ENCODE measurements around the gene KLK13.

The KLK13 gene

DNA sequence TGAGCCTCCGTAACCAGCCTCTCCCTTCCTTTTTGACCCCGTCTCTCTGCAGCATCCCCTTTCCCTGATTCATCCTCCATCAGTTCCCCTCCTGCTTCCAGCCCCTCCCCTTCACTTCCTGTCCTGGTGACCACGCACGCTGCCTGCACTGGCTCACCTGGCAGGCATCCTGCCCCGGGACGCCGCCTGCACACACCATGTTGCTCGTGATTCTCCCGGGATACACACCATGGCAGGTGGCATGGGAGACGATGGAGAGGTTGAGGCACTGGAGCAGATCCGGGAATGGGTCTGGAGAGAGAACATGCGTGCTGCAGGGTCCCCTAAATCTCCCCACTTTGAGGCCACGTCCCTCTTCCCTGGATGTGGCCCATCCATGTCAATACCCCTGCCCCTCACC, 34.3 kb downstream of the KLK13 start:
- Histone ChIP-seq H3K27ac (no peak overlapping the region), H3K27me3 (peaks cover 43% of the 10 kb centered on the region), H3K36me3 (no peaks in the 10 kb centered on the region), H3K9me3 (no peaks in the 10 kb centered on the region), H3K4me1 (ENCODE audit: control insufficient read depth in 1 of 2, insufficient read depth in 1 of 2, low read depth in 1 of 2, low read length in 1 of 2) (no peaks in the 10 kb centered on the region), H3K4me3 (ENCODE audit: low read depth in 1 of 2, low read length in 1 of 2) (no peak overlapping the region)
- TF ChIP-seq, protein P1, sequence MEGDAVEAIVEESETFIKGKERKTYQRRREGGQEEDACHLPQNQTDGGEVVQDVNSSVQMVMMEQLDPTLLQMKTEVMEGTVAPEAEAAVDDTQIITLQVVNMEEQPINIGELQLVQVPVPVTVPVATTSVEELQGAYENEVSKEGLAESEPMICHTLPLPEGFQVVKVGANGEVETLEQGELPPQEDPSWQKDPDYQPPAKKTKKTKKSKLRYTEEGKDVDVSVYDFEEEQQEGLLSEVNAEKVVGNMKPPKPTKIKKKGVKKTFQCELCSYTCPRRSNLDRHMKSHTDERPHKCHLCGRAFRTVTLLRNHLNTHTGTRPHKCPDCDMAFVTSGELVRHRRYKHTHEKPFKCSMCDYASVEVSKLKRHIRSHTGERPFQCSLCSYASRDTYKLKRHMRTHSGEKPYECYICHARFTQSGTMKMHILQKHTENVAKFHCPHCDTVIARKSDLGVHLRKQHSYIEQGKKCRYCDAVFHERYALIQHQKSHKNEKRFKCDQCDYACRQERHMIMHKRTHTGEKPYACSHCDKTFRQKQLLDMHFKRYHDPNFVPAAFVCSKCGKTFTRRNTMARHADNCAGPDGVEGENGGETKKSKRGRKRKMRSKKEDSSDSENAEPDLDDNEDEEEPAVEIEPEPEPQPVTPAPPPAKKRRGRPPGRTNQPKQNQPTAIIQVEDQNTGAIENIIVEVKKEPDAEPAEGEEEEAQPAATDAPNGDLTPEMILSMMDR (IDR thresholded peaks at IDR 0.05) = no peak

DNA sequence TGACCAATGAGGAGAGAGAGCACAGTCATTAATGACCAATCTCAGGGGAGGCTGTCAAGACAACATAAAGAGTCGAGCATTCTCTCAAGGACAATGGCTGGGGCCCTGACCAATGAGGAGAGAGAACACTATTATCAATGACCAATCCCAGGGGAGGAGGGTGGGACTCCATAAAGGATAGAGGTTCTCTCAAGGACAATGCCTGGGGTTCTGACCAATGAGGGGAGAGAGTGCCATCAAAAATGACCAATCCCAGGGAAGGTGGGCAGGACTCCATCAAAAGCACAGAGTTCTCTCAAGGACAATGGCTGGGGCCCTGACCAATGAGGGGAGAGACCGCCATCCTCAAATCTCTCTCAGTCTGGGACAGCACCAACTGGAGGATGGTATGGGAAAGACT, 35.2 kb downstream of the KLK13 start:
- Histone ChIP-seq H3K36me3 (no peaks in the 10 kb centered on the region), H3K4me1 (ENCODE audit: control insufficient read depth in 1 of 2, insufficient read depth in 1 of 2, low read depth in 1 of 2, low read length in 1 of 2) (no peaks in the 10 kb centered on the region), H3K9me3 (no peaks in the 10 kb centered on the region), H3K27ac (no peak overlapping the region), H3K4me3 (ENCODE audit: low read depth in 1 of 2, low read length in 1 of 2) (no peak overlapping the region), H3K27me3 (peaks cover 44% of the 10 kb centered on the region)
- TF ChIP-seq, protein P1 (IDR thresholded peaks at IDR 0.05) = no peak

DNA sequence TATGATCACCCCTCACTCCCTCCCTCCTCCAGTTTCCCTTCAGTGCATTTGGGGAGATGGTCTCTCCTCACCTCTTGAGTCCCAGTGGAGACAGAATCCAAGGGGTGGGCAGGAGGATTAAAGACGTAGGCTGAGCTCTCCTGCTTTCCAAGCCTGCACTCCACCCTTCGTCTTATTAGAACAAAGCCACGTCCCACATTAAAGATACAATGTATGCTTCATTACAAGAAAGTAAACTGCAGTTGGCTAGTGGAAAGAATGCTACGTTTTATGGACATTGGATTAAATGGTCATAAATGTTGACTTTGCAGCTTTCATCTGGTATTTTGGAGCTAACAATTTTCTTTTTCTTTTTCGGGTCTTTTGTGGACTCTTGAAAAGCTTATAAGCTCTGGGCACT, 37.0 kb downstream of the KLK13 start:
- Histone ChIP-seq H3K4me1 (ENCODE audit: control insufficient read depth in 1 of 2, insufficient read depth in 1 of 2, low read depth in 1 of 2, low read length in 1 of 2) (no peaks in the 10 kb centered on the region), H3K27ac (no peak overlapping the region), H3K4me3 (ENCODE audit: low read depth in 1 of 2, low read length in 1 of 2) (no peak overlapping the region), H3K36me3 (no peaks in the 10 kb centered on the region), H3K9me3 (no peaks in the 10 kb centered on the region), H3K27me3 (peaks cover 58% of the 10 kb centered on the region)
- TF ChIP-seq, protein P1 (IDR thresholded peaks at IDR 0.05) = no peak

DNA sequence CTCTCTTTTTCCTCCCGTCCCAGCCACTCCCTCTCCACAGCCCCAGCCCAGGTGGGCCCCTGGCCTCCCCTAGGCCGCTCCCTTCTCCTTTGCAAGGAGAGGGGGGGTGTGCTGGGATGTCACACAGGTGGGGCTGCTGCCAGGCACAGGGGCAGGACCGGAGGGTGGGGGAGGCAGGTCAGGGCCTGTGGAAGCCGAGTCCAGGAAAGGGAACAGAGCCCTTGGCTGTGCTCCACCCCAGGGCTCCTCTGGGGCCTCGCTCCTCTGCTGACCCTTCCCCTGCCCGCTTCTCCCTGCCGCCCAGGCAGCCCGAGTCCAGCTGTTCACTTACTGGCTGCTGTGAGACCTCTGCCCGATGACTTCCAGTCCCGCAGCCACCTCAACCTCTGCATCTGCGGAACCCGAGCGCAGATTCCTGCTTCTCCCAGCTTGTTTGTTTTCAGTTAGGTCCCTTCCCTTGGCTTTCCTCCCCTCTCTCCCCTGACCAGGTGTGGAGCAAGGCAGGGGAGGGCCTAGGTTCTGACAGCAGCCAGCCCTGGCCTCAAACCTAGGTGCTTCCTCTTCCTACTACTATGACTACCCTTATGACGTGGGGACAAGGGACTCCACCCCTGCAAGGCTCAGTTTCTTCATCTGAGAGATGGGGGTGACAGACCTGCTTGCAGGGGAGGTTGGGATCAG, 37.6 kb downstream of the KLK13 start:
- Histone ChIP-seq H3K27me3 (peaks cover 64% of the 10 kb centered on the region), H3K36me3 (no peaks in the 10 kb centered on the region), H3K4me3 (ENCODE audit: low read depth in 1 of 2, low read length in 1 of 2) (no peak overlapping the region), H3K27ac (no peak overlapping the region), H3K4me1 (ENCODE audit: control insufficient read depth in 1 of 2, insufficient read depth in 1 of 2, low read depth in 1 of 2, low read length in 1 of 2) (no peaks in the 10 kb centered on the region), H3K9me3 (no peaks in the 10 kb centered on the region)
- TF ChIP-seq, protein P1 (IDR thresholded peaks at IDR 0.05) = no peak

DNA sequence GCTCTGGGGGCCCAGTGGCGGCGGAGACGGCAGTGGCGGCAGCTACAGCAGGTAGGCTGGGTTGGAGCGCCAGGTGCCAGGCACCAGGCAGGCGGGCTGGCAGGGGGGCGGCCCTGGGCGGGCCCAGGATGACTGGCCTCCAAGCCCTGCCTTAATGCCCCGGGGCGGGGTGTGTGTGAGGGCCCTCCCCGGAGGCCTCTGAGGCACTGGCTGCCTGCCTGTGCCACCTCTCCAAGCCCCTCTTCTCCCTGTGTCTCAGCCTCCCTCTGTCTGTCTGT, 38.4 kb downstream of the KLK13 start, which contains the start of gene KLK11:
Gene KLK11 (minus strand): TSS at position 63 of the 278 bp plus-strand sequence. CDS start 985 bp downstream, outside the sequence.
- H3K27me3 ChIP-seq = peaks cover 72% of the 10 kb centered on the region
- H3K4me3 ChIP-seq (ENCODE audit: low read depth in 1 of 2, low read length in 1 of 2) = no peak within 1 kb of the TSS
- H3K27ac ChIP-seq = no peak within 1 kb of the TSS
- H3K4me1 ChIP-seq (ENCODE audit: control insufficient read depth in 1 of 2, insufficient read depth in 1 of 2, low read depth in 1 of 2, low read length in 1 of 2) = no peaks in the 10 kb centered on the region
- H3K36me3 ChIP-seq = no peaks in the 10 kb centered on the region
- TF ChIP-seq, protein P1 (IDR thresholded peaks at IDR 0.05) = no peak
- no peaks in the 10 kb centered on the region for H3K9me3 ChIP-seq
